Activated CD4-positive, alpha-beta T cell treated with anti-CD3 and anti-CD28 coated beads, Interleukin-2, amount 50 U/mL, for 4 hours (primary cell): ENCODE results near the gene COLEC12.
"Not testable (repeated sequence)": the region's sequence is repeated elsewhere in the genome, so short reads cannot be mapped to it uniquely, and the experiment has no call there.

ENCODE experiments used
- DNase-seq, 2 experiments: peaks; one replicate each; pipeline ENCODE4 v3.0.0-alpha.2; 2020

The COLEC12 gene

DNA sequence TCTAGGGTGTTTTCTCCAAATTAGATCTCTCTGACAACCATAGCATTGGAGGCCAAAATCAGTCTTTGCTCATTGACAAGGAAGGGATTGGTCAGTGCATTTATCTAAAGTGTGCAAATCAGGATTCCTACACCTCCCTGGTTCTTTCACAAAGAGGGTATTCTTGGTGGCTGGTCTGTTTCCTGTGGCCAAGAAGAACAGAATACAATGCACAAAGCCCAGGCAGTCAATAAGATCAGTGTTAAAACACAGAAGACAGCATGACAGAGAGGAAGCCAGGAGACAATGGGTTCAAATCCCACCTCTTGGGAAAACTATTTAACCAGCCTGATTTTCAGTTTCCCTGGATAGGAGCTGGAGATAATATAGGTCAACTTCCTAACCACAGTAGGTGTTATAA lies 186.6 kb downstream of the COLEC12 start:
- DNase-seq, result no peak

DNA sequence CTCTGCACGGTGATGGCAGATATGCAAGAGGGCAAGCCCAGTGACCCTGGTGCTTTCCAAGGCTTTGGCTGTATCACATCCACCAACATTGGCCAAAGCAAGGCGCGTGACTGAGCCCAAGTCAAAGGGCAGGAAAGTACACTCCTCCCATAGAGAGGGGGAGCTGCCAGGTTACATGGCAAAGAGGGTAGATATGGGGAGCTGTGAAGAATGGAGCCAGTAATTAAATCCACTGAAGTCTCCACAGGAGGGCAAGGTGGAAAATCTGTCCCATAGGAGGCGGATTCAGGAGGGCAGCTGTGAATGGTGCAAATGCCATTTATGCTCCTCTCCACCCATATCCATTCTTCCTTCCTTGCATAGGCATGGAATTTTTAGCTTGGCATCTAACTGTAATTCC lies 188.1 kb downstream of the COLEC12 start:
- DNase-seq, result no peak

DNA sequence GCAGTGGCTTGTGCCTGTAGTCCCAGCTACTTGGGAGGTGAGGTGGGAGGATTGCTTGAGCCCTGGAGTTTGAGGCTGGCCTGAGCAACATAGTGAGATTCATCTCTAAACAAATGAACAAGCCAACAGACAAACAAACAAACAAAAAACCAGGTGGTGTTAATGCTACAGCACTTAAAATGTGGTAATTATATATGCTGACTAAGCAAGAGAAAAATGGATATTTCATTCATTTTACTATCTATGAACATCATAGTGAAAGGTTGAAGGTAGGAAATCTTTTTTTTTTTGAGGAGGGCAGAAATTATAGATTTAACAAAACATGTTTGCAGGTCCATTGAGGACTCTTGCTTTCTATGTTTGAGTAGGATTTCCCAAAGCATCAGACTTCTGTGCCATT lies 190.5 kb downstream of the COLEC12 start:
- no peak for DNase-seq

DNA sequence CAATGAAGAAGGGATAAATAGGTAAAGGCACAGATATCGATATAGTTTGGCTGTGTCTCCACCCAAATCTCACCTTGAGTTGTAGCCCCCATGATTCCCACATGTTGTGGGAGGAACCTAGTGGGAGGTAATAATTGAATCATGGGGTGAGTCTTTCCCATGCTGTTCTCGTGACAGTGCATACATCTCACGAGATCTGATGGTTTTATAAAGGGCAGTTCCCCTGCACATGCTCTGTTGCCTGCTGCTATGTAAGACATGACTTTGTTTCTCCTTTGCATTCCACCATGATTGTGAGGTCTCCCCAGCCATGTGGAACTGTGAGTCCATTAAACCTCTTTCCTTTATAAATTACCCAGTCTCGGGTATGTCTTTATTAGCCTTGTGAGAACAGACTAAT lies 192.4 kb downstream of the COLEC12 start:
- not testable (repeated sequence) for DNase-seq

DNA sequence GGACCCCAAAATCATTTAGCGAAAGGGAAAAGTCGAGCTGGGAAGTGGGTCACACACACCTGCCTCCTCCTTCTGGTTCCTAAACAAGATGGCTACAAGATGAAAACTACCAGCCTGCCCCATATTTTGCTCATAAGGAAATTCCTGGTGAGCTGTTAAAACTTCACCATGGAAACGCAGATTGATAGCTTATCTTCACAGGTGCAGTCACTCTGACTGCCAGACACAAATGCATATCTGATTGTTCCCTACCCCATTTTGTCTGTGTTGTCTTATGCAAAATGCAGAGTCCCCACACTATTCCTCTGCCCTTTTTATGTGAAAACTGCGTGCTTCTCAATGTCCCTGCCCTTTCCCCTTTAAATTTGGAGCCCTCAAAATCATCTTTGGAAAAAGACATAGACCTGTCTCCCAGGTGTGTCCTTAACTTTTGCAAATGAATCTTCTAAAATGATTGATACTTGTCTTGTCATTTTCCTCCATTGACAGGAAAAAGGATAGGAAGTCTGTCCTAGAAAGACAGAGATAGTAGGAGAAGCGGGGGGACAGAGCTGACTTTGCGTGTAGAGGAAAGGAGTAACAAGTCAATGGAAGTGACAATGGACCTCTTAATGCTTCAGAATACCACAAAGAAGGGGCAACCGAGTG lies 193.8 kb downstream of the COLEC12 start:
- DNase-seq, result no peak

DNA sequence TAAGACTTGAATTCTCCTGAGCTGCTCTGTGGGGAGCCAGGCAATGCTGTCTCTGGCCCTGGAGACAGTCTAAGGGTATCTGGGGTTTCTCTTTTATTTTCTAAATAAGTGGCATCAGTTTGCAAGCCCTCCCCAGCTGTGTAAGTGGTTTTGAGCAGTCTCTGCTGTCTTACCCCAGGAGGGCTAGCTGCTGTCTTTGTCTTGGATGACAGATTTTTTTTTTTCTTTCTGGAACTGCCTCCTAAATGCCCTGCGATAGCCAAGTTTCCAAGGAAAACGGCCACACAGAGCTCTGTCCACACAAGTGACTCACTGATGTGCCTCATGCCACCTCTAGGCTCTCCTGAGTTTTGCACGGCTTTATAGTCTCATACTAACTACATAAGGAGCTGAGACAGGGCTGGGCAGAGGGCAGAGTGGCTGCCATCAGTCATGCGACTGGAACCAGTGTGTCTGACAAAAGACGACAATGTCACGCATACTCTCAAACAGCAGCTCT lies 195.4 kb downstream of the COLEC12 start:
- DNase-seq, result no peak

DNA sequence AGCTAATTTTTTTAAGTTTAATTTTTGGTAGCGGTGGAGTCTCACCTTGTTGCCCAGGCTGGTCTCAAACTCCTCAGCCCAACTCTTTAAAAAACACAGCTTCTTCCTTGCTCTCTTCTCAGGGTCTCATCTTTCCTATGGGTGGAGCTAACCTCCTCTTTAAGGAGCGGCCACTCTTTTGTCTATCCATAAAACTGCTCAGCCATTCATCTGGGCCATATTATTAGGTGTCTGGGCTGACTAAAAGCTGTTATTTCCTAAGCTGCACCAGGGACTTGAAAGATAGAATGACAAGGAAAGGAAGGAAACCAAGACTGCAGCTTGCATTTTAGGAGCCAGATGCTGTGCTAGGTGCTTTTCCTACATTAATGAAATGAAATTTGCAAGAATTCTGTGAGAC lies 196.9 kb downstream of the COLEC12 start:
- no peak for DNase-seq

DNA sequence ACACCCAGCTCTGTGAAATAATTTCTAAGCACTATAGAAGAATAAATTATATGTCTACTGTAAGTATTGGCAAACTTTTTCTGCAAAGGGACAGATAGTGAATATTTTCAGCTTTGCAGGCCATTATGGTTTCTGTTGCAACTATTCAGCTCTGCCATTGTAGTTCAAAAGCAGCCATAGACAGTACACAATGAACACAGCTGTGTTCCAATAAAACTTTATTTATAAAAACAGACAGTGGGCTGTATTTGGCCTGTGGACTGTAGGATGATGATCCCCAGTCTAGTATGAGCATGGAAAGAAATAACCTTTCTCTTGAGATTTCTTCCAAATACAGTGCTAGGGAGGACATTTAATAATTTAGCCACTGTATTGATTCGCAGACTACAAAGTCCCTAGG lies 197.5 kb downstream of the COLEC12 start:
- no peak for DNase-seq

DNA sequence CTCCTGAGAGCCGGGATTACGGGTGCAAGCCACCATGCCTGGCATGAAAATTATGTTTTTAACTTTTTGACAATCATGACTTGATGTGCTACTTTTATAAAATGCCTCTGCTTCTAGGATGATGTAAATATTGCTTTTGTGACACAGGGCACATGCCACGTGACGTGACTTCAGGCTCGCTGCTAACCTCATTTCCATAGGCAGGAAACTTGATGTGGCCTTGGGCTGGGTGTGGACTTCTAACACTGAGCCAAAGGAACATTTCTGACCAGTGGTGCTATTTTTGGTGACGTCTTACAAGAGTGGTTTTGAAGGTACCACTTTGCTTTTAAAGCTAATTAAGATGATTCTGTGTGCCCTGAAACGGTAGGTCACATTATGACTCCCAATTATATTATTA lies 198.4 kb downstream of the COLEC12 start:
- no peak for DNase-seq

DNA sequence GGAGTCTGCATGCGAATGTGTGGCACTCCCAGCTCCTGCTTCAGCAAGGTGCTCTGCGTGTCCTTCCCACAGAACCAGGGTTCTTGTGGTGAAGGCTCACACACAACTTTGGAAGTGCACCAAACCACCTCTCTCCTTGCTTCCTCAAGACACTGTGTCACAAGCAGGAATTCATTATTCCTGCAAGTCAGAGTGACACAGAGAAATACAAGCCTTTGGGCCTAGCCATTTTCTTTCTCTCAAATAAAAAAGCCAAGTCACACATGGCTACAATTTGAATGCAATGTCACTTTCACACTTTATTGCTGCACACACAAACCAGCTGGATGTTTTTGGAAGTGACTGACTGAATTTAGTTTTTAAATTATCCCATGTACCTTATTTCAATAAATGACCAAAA lies 202.6 kb downstream of the COLEC12 start:
- DNase-seq, result no peak

DNA sequence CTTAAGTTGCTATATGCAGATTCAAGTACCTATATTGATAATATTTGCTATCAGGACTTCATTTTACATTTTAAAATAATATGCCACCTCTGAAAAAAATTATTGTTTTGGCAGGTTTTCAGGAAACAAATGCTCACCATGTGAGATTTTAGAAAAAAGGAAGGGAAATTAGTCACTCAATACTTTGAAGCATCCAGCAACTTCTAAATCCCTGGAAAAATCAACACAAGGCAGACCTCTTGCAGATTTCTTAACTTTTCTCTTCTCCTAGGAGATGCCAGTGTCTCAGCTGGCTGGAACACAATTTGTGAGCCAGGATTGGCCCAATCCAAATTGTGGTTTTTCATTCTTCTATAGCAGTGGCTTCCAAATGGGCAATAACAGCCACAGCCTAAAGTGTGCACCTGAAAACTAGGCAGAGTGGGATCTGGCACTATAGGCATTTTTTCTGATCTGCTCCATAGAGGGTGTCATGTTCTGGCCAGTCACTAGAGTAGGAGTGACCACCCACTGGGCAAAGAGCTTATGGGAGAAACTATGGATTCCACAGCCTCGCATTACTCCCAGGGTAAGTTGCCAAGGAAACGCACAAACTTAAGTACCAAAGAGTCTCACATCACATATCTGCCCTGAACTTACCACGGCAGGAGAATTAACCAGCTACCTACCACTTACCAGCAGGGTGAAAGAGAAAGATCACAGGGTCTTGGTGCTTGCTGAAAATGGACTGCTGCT lies 204.6 kb downstream of the COLEC12 start:
- DNase-seq, result no peak

DNA sequence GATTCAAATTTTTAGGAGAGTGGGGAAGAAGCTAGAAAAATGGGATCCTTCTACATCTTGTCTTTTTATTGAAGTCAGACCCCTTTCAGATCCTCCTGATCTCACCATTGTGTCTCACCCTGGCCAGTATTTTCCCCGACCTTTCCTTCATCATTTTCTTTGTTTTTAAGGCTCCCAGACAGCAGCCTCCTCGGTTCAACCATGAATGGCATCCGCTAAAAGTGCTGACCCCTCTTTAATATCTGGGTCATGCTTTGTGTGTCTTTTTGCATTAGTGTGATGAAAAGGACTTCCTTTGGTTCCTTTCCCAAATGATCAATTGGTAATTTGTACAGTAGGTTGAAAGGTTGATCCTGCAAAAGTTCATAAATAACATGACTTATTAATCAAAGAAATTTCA lies 205.9 kb downstream of the COLEC12 start:
- no peak for DNase-seq

DNA sequence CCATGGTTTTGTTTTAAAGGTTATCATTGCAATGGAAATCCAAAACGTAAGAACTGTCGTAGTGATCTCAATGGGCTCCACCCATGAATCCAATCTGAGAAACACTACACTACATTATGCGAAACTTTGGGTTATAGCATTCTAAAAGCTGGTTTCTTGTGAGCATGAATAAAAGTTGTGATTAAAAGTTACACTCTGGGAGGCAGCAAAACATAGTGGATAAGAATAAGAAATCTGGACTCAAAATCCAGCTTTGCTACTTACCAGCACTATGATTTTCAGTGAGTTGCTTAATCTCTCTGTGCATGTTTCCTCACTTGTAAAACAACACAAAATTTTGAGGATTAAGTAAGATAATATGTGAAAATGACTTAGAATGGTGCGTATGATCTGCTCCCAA lies 207.0 kb downstream of the COLEC12 start:
- DNase-seq, result no peak

DNA sequence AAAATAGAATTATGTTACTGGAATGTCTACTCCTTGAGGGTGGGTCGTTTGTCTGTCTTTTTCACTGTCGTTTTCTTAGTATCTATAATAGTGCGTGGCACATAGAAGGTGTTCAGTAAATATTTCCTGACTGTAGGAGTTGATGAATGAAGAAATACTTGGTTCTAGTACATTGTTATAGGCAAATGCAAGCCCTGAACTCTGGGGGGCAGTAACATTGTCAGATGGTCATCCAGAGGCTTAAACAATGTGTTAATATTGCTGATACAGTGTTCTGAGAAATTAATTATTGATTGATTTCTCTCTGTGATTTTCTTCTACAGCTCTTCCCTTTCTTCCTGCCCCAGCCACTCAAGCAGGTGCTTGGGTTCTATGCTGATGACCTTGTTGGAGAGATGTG lies 208.2 kb downstream of the COLEC12 start:
- no peak for DNase-seq

DNA sequence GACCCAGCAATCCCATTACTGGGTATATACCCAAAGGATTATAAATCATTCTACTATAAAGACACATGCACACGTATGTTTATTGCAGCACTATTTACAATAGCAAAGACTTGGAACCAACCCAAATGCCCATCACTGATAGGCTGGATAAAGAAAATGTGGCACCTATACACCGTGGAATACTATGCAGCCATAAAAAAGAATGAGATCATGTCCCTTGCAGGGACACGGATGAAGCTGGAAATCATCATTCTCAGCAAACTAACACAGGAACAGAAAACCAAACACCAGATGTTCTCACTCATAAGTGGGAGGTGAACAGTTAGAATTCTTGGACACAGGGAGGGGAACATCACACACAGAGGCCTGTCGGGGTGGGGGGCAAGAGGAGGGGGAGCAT lies 210.5 kb downstream of the COLEC12 start:
- DNase-seq, result not testable (repeated sequence)

DNA sequence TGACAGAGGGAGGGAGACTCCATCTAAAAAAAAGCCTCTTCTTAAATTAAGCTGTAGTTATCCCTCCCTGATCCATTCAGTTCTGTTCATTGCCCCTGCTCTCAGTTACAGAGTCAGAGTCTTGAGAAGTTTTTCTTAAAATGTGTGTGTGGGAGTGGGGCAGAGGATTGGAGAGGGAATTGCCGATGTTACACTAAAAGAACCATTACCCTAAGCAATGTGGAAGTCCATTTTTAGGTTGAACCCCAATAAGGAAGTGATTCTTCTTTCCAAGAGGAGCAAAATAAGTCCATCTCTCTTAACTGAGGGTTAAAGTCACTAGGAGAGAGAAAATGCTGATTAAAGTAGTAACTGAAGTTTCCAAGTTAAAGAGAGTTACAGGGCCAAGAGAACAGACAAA lies 211.5 kb downstream of the COLEC12 start:
- no peak for DNase-seq

DNA sequence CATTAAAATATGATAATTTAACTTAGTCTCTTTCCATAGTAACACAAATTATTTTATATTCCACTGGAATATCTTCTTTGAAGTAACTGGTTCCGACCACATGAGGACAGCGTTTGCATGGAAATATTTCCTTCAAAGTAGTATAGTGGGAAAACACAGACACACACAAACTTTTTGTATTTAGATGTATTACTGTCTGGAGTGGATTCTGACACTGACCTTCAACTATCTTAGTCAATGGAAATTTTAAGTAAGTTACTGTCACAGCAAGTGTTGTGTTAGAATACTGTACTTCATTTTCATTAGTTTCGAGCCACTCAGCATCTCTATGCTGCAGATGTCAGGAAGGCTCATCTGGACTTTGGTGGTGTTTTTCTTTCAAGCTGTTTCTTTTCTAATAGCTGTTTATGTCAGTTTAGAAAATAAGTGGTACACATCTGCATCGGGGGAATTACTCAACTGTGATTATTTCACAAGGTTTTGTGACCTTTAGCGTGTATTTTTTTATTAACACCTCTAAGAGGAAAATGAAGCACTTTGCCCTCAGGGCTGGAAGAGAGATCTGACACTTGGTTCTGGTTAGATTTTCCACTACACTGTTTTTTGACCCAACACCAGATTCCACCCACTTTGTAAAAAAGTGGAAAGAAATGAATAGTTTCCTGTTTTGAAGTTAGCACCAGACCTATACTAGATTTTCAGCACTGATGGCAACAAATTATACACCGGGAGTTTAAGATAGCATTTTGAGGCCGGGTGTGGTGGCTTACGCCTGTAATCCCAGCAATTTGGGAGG lies 213.8 kb downstream of the COLEC12 start:
- DNase-seq, result no peak

DNA sequence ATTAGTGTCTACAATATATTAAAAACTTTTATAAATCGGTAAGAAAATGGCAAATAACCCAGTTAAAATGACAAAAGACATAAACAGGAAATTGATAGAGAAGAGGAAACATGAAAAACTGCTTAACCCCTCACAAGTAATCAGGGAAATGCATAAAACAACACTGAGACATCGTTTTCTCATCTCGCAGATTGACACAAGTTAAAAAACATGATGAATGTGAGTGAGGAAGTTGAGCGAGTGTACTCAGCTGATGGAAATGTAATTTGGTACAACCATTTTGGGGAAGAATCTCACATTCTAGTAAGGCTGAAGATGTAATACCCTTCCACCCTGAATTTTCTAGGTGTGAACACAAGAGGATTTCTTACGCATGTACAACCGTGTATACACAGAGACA lies 214.7 kb downstream of the COLEC12 start:
- DNase-seq, result no peak

DNA sequence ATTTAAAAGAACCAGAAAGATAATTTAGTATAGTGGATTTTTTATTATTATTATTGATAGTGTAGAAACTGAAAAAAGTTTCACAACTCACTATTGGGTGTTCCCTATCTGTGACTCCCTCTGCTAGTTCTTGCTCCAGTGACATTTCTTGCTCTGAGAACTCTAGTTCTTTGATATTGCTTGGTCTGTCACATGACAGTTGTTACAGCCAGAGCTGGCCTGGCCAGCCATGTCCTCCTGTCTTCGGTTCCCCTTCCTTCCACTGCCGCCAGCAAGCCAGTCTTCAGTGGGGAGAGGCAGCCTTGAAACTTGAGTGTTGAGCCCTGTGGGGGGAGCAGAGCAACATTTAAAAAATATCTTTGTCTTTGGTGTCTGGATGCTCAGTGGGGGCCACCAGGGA lies 225.0 kb downstream of the COLEC12 start:
- DNase-seq, result no peak

DNA sequence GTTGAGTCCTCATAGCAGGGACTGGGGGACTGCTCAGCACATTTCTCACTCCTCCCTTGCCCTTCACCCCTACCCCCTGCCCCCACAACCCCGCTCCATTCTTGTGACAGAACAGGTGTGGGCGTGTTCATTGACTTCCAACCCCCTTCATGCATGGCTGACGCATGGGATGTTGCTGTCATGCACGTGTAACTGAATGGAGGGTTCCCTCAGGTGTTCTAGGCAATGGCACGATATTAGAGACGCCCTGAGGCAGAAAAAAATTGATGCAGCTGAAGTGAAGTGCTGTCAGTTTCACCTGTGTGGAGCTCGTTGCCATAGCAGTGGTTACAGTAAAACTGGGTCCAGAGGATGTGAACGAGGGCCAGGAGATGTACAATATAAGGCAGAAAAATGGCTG lies 226.2 kb downstream of the COLEC12 start:
- no peak for DNase-seq

DNA sequence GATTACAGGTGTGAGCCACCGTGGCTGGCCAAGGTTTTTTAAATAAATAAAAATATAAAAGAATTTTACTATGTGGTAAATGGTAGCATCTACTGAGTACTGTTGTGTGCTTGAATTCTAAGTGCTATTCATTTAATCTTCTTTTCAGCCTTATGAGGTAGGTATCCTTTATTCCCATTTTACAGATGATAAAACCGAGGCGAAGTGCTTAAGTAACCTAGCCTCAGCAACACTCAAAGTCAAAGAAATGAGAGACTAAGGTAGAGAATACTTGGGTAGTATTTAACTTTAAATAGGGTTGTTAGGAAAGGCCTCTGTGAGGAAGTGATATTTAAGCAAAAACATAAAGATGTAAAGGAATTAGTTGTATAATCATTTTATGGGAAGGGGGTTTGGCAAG lies 227.0 kb downstream of the COLEC12 start:
- DNase-seq, result no peak

DNA sequence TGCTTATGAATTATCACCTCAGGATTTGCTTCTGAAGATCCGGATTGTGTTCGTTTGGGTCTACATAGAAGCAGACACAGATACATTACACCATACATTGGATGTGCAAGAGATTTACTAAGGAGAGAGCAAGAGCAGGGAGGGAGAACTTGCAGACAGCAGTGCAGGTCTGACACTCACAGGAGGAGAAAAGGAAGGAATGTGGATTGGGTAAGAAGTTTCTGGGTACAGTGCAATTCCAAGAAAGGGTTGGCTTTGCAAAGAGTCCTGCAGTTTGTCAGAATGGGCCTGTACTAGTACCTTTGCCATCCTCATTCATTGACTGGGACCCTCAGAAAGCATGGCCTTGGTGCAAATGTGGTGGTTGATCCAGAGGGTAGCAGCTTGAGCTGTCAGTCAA lies 227.9 kb downstream of the COLEC12 start:
- no peak for DNase-seq

DNA sequence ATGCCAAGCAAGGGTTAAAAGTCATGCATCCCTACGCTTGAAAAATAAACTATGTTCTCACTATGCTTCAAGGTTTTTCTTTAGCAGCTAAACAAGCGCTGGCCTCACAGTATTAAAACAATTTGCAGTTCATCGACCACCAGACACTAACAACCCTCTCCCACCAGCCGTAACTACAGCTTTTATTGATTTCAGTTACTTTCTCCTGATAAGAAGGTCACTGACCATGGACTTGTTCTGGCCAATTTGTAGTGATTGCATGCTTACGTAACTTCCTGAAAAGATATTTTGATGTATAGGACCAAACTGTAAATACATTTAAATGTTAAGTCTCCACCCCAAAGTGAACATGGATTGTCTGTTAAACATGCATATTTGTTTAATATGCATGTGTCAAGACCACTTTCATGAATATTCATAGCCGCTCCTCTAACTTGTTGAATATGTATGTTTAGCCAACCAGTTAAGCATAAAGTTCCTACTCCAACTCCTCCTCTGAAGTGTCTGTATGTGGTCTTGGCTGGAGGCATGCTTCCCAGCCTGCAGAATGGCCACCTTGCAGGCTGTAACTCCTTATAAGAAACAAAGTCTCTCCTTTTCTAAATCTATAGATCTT lies 230.9 kb downstream of the COLEC12 start:
- no peak for DNase-seq
